GM15510 (cell line): ENCODE measurements around the gene ADGRD2.

Experiments used
- POLR2A ChIP-seq: IDR thresholded peaks from 3 replicates; pipeline ENCODE4 v1.6.1; 2011; ENCODE audit warnings: borderline replicate concordance; ENCODE audit not compliant: insufficient read length; ENCODE audit errors: extremely low read depth

The ADGRD2 gene

GRCh38 chr9:124493218-124493617 lies 43.0 kb downstream of the ADGRD2 start:
- TF ChIP-seq POLR2A = no peak

- TF ChIP-seq POLR2A = no peak
These were observed 43.7 kb downstream of the ADGRD2 start for GRCh38 chr9:124493794-124494479.

- no peak for TF ChIP-seq POLR2A
These were observed 45.1 kb downstream of the ADGRD2 start for GRCh38 chr9:124495126-124496074.

GRCh38 chr9:124496075-124496449 lies 45.8 kb downstream of the ADGRD2 start:
- no peak for TF ChIP-seq POLR2A

- no peak for TF ChIP-seq POLR2A
These were observed 46.2 kb downstream of the ADGRD2 start for GRCh38 chr9:124496463-124496862.

GRCh38 chr9:124497441-124497840 lies 47.2 kb downstream of the ADGRD2 start:
- TF ChIP-seq POLR2A = no peak

- TF ChIP-seq POLR2A = no peak
These were observed 47.8 kb downstream of the ADGRD2 start for GRCh38 chr9:124498040-124498439.

- TF ChIP-seq POLR2A = no peak
These were observed 48.4 kb downstream of the ADGRD2 start for GRCh38 chr9:124498499-124499146.

- TF ChIP-seq POLR2A = no peak
These were observed 49.0 kb downstream of the ADGRD2 start for GRCh38 chr9:124499216-124499615.

- TF ChIP-seq POLR2A = no peak
These were observed 50.0 kb downstream of the ADGRD2 start for GRCh38 chr9:124500028-124500795.

- TF ChIP-seq POLR2A = no peak
These were observed 50.8 kb downstream of the ADGRD2 start for GRCh38 chr9:124500796-124501611.

- no peak for TF ChIP-seq POLR2A
These were observed 51.6 kb downstream of the ADGRD2 start for GRCh38 chr9:124501771-124502320.

- no peak for TF ChIP-seq POLR2A
These were observed 52.8 kb downstream of the ADGRD2 start for GRCh38 chr9:124502711-124503702.
